GM19463 (cell line): ENCODE measurements around the gene ERICH6.

ENCODE experiments used
- ATAC-seq: cut with Tn5 transposase; IDR thresholded peaks from one replicate; pipeline ENCODE4 v1.9.1; 2021; ENCODE audit warnings: mild to moderate bottlenecking, moderate library complexity; ENCODE audit not compliant: unreplicated experiment

The ERICH6 gene

DNA sequence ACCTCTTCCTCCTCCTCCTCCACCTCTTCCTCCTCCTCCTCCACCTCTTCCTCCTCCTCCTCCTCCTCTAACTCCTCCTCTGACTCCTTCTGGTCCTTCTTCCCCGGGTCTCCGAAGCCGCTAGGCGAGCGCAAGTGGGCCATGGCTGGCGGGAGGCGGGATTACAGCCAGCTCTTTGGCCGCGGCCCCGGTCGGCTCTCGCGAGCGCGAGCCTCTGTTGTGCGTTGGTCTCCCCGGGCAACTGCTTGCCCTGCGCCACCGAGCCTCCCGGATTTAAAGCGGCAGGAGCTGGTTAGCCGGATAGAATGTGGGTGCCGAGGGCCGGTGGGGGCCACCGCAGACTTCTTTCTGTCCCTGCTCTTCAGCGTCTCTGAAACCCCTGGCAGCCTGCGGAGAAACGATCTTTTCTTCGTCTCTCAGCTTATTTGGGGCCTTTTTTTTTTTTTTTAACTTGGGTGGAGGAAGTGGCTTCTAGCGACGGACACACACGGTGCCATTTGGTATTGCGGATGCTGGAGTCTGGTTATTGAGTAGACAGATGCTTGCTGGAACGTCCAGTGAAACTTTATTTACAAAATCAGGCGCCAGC lies at the start of gene ERICH6:
Gene ERICH6, minus strand, starts transcription at position 165 of the 589 bp plus-strand sequence. Its CDS starts 22 bp downstream, at position 143.
- peak; percentile 100 for ATAC-seq

DNA sequence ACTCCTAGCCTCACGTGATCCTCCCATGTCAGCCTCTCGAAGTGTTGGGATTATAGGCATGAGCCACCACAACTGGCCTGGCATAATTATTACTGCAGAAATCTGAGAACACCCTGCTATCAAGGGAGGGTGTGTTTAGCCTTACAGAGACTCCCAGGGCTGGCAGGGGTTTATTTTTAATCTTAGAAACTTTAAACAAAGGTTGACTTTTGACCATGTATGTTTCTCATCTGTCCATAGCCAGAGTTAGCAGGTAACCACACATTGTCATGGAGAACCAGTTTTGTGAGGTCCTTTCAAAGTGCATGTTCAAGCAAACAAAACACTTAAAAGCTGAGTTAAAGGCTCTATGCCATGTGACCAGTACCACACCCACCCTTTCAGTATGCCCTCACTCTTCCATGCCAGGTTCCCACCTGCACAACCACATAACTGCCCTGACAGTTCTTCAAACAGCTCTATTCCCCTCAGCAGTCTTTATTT lies 48.1 kb upstream of the ERICH6 start:
- no peak for ATAC-seq

DNA sequence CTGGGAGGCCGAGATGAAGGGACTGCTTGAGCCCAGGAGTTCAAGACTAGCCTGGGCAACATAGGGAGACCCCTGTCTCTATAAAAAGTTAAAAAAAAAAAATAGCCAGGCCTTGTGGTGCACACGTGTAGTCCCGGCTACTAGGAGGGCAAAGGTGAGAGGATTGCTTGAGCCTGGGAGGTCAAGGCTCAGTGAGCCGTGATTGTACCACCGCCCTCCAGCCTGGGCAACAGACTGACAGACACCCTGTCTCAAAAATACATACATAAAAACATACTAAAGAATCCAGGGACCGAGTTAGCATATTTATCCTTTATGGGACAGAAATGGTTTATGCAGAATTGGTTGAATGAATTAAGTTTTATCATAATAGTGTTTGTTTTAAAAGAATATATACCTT lies 45.5 kb upstream of the ERICH6 start:
- no peak for ATAC-seq

DNA sequence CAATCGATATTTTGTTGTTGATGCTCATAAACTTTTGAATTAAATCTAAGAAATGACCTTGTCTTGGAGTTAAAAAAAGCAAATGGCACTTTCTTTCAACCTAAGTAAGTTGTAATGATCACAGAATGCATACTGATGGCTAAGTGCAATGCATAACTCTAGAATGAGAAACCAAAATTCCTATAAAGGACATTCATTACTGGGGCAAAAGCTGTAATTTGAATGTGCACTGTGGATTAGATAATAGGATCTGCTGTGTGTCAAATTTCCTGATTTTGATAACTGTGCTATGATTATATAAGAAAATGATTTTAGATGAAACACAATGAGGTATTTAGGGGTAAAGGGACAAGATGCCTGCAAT lies 44.9 kb upstream of the ERICH6 start:
- ATAC-seq = no peak

DNA sequence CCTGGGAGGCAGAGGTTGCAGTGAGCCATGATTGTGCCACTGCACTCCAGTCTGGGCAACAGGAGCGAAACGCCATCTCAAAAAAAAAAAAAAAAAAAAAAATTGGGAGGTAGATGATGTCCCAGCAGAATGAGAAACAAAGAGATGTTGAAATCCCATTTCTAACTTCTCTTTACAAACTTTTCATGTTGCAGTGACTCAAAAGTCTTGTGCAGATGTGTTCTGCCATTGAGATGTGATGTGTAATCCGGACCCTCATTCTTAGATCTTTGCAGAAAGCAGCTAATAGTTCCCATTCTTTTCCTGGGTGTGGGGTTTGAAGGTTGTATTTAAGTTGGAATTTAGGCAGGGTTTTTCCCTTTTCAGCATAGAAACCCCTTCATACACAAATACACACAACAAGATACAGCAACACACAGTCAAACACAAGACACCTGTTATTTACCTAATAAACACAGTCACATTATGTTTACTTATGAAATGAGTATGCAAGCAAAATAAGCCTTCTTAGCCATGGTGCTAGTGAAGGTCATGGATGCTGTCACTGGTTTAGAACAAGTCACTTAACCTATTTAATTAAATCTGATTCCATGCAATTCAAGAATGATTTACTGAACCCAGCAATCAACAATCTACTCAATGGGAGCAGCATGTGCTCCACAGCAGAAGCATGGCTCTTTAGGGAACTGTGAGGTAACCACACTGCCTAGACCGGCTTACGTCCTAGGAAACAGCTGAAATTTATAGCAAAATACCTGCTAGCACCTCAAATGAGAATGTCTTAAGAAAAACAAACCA lies 44.4 kb upstream of the ERICH6 start:
- ATAC-seq = no peak

DNA sequence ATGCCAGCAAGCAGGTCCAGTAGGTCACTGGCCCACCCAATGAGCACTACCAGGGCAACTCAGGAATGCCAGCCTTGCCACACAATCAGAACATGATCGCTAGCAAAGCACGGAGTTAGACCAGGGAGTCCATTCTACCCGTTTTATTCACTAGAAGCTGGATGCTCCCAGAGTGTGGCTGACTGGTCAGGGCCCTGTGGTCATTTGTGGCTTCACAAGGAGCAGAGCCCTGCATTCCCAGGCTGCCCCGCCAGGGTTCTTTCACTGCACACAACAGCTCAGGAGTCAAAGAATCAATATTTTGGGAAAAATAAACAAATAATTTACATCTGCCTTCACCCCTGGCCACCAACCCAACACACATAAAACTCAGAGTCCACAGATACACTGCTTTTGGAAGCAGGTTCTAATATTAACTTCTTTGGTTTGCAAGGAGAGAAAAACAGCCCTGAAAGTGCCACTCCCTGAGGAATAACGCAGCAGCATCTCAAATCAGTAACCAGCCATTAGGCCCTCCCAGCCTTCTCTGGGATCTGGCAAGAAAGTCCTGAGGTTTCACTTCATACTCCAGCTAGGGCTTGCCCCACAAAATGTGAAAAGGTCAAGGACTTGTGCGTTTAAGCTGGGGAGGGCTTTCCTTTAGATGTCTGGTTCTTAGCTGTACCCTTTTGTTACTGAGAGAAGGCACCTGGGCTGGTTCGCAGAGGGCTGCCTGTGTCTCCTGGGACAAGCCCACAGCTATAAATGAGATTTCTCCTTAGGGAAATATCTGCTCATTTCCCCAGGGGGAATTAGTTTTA lies 43.3 kb upstream of the ERICH6 start:
- ATAC-seq = no peak

DNA sequence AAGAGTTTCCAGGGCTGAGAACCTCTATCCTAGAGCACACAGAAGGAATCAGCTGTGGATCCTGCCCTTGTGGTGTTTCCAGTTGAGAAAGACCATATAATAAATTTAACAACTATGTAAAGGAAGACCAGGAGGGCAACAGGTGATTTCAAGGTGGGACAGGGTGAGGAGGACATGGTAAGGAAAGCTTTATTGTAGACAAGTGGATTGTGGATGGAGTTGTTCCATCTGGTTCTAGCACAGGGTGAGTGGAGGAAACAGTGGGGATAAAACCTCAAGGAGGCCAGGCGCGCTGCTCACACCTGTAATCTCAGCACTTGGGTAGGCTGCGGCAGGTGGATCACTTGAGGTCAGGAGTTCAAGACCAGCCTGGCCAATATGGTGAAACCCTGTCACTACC lies 42.1 kb upstream of the ERICH6 start:
- no peak for ATAC-seq

DNA sequence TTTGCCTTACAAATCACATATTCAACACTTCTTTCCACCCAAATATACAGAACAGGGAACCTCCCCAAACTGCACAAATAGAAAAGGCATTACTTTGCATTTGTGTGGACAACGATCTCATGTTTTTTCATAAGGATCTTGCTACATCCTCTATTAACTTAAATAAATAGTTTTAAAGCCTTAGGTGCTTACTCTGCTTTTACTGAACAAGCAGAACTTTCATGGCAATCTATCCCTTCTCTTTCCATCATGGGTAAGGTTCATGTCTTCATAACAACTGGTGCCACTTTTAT lies 41.1 kb upstream of the ERICH6 start:
- no peak for ATAC-seq

DNA sequence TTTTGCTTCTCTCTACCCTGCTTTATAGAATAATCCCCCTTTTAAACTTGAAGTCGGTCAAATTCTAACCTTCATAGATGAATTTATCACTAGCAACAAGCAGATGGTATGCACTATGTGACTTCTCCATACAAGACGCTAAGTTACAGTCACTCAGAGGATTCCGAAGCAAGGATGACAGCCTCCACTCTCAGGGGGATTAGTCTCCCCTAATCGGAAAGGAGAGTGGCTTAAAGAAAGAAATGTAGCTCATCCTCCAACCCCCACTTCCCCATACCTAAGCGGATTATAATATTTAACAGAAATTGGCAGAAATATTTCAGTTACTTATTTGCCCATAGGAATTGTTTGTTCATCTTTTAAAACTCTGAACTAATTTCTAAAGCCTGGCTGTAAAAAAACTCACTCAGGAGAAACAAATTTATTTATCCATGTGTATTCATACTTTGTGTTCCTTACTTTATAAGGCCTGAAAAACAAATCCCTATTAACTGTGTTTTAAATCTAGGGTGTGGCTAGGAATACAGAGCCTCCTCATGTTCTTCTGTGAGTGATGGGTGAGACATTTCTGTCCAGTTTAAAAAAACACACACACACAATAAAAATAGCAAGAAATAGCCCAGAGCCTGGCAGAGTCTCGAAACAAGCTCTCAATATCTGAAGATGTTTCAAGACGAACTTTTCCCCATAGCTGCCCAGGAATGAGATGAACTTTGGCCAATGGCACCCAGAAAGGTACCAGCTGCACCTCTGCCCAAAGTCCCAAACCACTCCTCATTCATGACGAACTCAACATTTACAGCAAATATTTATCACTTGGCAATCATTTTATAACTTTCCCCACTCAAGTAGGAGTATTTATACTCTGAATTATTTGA lies 40.6 kb upstream of the ERICH6 start:
- ATAC-seq = no peak

DNA sequence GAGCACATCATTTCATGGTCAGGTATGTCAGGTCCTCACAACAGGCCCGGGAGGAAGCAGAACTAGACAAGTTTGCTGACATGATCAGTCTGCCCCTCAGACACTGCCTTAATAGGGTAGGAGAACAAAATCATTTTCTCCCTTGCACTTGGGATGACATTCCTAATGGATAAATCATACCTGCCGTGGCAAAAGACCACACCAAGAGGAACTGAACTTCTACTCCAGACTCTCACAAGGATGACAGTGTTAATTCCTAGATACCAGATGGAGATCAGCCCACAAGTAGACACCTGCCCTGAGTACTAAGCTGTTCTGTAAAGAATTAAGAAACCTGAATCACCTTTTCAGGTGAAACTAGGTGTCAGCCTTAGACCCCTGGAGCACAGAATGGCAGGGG lies 39.8 kb upstream of the ERICH6 start:
- ATAC-seq = no peak

DNA sequence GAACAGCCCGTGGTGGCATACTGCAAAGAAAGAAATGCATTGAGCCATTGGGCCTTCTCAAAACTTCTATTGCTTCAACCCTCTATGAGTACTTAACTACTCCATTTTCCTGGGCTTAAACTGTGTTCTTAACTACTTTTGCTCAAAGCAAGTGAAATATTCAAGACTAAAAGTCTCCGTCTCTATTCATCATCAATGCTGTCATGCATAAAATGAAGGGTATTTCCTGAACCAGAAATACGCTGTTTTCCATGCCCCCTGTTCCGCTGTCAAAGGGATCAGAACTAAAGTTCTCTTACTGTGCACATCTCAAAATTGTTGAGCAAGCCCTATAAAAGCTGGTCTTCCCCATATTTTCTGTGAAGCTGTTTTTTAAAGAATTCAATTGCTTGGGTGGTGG lies 39.0 kb upstream of the ERICH6 start:
- no peak for ATAC-seq

DNA sequence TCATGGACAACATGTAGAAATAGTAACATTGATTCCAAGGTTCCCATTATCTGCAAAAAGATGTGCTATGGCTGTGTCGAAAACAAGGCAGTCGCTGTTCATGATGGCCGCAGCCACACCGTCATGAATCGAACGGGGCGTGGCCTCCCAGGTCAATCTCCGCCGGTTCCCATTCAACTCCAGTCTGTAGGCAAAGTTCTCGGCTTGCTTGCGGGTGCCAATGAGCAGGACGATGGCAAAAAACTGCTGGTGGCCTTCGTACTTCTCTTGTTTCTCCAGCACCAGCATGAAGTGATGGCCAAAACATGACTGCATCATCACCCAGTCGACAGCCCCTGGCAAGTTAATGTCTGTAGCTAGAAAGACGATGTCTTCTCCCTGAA lies 38.4 kb upstream of the ERICH6 start:
- no peak for ATAC-seq

DNA sequence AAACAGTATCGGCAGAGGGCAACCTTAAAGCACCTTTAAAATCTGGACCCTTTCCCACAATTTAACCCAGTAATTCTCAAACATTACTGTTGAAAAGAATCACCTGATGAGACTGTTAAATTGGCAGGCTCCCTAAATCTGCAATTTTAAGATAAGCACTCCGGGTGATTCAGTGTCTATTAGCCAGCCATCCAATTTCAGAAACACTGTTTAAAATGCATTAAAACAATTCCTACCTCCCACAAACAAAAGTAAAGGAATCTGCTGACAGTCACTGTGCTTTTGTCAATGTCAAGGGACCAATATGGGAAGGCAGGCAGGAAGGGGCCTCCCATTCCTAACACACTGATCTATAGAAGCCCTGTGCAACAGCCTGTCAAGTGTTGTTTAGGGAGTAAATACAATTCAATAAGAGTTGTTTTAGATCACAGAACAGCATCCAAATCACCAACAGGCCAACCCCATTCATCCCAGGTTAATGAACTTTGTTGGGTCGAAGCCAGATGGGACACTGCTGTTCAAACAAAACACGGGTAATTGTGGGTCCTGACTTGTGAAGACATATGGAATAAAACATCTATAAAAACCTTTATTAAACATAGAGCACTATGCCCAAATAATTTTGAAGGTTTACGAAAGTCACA lies 37.9 kb upstream of the ERICH6 start:
- ATAC-seq = no peak

DNA sequence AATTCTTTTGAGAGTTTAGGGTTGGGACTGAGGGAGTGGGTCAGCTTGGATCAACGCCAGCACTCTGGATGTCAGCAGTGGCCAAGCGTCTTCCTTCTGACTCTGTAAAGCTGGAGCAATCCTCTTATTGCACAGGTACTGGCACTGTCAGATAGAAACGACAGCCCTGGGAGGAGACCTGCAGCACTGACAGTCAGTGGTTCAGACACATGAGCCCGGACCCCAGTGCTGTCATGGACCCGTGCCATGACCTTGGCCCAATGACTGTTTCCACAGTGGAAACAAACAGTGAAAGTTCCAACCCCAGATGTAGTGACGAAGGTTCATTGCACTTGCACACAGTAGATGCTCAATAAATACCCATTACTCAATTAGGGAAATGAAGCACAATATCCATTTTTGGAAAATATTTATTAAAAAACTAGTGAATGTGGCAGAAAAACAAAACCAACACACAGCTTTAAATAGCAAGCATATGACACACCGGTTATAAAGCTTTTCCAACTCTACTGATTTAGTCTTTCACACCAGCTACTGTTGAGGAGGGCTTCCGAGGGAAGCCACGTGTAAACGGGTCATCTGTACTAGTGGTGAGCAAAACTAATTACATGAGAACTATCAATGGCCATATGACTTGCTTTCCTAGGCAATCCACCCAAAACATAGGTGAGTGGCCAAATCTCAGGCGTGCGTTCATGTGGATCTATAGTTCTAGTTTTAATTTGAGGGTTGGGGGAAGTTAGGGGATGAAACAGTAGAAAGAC lies 37.2 kb upstream of the ERICH6 start:
- peak; percentile 20 for ATAC-seq

DNA sequence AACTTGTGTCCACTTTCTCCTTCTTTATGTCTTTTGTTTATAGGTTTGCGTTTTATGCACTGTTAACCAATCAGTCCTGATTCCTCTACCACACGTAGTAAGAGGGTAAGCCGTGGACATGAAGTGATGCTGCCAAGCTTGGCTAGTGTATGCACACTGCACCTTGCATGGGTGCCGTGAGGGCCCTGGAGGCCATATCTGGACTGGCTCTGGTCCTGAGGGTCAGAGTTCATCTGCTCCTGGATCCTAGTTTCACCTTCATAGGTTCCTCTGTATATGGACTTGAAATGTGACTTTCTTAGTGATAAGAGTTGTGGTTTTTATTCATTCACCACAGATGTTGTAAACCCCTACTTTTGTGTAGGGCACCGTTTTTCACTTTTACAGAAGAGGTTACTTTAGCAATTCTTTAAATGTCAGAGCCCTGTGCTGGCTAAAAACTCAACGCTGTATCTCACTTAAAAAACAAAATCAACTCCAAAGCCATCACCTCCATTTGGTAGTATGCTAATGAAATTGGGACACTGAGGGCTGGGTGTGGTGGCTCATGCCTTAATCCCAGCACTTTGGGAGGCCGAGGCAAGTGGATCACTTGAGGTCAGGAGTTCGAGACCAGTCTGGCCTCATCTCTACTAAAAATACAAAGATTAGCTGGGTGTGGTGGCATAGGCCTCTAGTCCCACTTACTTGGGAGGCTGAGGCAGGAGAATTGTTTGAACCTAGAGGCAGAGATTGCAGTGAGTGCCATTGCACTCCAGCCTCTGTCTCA lies 36.3 kb upstream of the ERICH6 start:
- no peak for ATAC-seq

DNA sequence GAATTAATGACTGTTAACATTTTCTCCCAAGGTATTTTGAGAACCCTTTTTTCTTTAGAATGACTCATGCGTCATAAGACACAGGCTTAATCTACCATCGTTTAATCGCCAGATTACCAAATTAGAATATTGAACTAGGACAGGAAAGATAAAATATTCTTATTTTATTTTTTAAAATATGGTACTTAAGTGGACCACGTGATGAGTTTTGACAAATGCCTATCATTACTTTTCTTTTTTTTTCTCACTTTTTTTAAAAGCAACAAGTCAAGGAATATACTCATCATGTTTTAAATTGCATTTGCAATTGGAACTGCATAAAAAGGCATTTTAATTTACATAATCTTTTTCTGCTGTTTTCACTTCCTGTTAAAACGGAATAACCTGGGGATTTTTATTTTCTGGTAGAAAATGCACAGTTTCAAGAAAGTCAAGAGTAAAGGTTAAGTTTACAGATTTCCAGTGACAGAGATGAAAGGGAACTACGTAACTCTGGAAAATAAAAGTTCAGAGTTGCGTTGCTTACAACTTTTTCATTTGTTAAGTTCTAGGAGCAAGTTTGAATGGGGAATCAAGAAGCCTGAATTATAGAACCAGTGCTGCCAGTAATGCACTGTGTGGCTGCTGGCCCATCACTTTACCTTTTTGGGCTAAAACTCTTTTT lies 35.6 kb upstream of the ERICH6 start:
- no peak for ATAC-seq

DNA sequence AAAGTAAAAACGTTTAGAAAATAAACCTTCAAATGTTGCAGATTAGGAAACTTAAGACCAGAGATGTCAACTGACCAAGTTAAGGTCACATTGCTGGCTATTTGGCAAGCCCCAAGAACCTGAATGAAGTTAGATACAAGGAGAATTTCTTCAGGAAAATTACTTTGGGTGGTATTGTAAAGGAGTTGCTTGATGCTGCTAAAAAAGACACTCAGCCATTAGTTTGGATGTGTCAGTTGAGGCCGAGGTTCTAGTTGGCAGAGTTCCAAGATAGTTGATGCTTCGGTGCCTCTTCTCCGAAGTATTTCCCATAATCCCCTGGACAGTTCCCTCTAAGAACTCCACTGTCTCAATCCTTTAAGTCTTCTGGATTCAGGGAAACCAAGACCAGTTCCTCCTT lies 35.0 kb upstream of the ERICH6 start:
- no peak for ATAC-seq

DNA sequence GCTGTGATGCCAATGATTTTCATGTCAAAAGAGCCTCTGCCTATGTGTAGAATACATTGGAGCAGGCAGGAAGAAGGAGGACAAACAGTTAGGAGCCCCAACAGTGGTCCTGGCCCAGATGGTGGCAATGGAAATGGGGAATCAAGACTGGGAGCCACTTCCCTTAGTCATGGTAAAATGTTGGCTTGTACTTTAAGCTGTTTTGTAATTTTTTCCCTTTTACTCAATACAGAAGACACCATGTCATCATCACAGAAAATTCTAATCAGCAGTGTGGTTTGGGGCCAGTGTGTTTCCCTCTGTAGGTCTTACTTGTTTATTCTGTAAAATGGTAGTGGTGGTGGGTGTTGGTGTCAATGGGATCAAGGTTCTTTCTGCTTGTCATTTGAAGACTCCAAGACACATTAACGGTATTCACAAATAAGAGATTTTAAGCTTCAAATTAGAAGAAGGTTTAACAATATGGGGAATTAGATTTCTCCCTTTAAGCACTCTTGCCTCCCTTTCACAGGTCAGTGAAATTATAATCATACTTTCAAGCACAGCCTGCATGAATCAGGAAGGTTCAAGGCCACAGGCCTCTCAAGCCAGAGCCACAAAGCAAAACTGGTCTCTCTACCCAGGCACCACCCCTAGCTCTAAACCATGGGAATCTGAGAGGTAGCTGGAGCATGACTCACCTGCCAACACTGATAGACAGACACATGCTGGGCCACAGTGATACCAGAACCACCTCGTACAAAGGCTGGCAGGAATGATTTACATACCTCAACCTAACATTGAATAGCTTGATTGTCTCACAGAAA lies 34.4 kb upstream of the ERICH6 start:
- peak; percentile 62 for ATAC-seq
